BLaER1 (cell line): ENCODE results near the gene PRR29.
"Not testable (repeated sequence)": the region's sequence is repeated elsewhere in the genome, so short reads cannot be mapped to it uniquely, and the experiment has no call there.

Experiments
- H3K27ac ChIP-seq: shearing (Covaris generic); formaldehyde crosslinking; 2 replicates; pipeline ENCODE4 v1.8.1; 2022
- H3K27me3 ChIP-seq: shearing (Covaris generic); formaldehyde crosslinking; 2 replicates; pipeline ENCODE4 v1.8.1; 2022
- H3K36me3 ChIP-seq: shearing (Covaris generic); formaldehyde crosslinking; 2 replicates; pipeline ENCODE4 v1.8.1; 2022
- H3K4me1 ChIP-seq: shearing (Covaris generic); formaldehyde crosslinking; 2 replicates; pipeline ENCODE4 v1.8.1; 2022
- H3K4me2 ChIP-seq: shearing (Covaris generic); formaldehyde crosslinking; 2 replicates; pipeline ENCODE4 v1.8.1; 2022
- H3K4me3 ChIP-seq: shearing (Covaris generic); formaldehyde crosslinking; 2 replicates; pipeline ENCODE4 v1.8.1; 2022
- H3K9ac ChIP-seq: shearing (Covaris generic); formaldehyde crosslinking; 2 replicates; pipeline ENCODE4 v1.8.1; 2022
- H3K9me3 ChIP-seq: shearing (Covaris generic); formaldehyde crosslinking; 2 replicates; pipeline ENCODE4 v1.8.1; 2022
- H4K20me1 ChIP-seq: shearing (Covaris generic); formaldehyde crosslinking; 2 replicates; pipeline ENCODE4 v1.8.1; 2022
- Cebpa-rat ChIP-seq: shearing (Covaris generic); IDR thresholded peaks from 2 replicates; pipeline ENCODE4 v1.8.1; 2022

PRR29 gene

DNA sequence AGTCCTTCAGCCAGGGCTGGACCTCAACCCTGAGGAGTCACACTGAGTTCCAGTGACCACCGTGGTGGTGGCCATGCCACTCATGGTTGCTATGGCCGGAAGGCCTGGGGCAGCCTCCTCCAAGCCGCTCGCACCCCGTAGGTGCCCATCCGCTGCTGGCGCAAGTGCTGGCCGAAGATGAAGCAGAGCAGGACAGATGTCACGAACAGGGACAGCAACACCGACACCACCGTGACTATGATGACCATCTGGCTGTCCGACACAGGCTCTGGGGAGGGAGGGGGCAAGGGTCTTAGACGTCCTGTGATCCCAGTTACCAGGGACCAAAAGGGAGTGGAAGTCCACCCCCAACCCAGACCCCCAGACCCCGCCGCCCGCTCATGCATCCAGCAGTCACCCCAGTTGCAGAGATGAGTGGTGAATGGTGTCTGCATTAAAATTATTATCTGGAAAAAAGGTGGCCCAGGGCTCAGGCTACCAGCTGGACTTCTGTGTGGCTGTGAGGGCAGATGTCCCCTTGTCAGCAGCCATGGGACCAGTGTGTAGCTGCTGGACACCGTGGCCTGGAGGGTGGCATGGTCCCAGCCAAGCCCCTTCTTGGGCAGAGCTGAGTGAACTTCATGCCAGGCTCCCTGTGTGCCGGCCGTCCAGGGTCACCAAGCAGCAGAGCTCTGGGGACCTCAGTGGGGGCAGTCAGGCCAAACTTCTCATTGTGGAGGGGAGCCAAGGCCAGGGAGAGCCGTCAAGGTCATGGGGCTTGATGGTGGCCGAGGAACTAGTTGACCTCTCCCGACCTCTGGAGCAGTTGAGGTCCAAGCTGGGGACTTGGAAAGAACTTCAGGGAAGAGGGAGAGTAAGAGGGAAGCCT is 4.7 kb downstream of the PRR29 start:
- Histone ChIP-seq H3K4me3 (no peak overlapping the region), H3K36me3 (peaks cover 63% of the 10 kb centered on the region), H3K4me1 (peaks cover 97% of the 10 kb centered on the region), H3K9me3 (no peaks in the 10 kb centered on the region), H3K27me3 (no peaks in the 10 kb centered on the region), H4K20me1 (peaks cover 62% of the 10 kb centered on the region), H3K4me2 (peak overlapping the region; percentile 69), H3K27ac (peak overlapping the region; percentile 80), H3K9ac (peak overlapping the region; percentile 63; the same call in 1 of the 2 replicates)
- TF ChIP-seq Cebpa-rat, result no peak

DNA sequence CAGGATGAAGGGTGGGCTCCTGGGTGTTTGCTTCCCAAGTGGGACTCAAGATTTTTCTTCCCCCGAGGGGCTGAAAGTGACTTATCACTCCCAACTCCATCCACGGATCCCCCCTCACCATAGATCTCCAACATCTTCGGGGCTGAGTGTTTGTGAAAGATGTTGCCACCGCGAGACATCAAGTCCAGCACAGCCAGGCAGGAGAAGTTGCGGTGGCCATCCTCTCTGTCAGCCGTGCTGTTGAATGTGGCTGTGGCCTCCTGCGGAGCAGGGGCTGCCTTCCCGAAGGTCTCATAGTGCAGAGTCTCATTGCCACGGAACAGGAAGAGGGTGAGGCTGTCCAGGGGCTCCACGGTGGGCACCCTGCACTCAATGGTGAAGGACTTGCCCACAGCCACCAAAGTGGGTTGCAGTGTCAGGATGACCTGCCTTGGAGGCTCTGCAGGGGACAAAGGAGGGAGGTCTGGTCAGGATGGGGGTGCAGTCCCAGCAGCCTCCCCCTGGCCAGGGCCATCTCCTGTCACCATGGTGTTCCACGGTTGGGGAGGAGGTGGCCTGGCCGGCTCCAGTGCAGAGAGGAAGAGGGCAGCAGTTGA is 5.5 kb downstream of the PRR29 start:
- peaks cover 69% of the 10 kb centered on the region for H4K20me1 ChIP-seq
- TF ChIP-seq Cebpa-rat, result no peak
- H3K9ac ChIP-seq, result no peak overlapping the region
- H3K27me3 ChIP-seq, result no peaks in the 10 kb centered on the region
- peaks cover 100% of the 10 kb centered on the region for H3K4me1 ChIP-seq
- H3K4me3 ChIP-seq, result no peak overlapping the region
- no peaks in the 10 kb centered on the region for H3K9me3 ChIP-seq
- peak overlapping the region; percentile 80 for H3K27ac ChIP-seq
- peak overlapping the region; percentile 91 for H3K4me2 ChIP-seq
- H3K36me3 ChIP-seq, result peaks cover 70% of the 10 kb centered on the region

DNA sequence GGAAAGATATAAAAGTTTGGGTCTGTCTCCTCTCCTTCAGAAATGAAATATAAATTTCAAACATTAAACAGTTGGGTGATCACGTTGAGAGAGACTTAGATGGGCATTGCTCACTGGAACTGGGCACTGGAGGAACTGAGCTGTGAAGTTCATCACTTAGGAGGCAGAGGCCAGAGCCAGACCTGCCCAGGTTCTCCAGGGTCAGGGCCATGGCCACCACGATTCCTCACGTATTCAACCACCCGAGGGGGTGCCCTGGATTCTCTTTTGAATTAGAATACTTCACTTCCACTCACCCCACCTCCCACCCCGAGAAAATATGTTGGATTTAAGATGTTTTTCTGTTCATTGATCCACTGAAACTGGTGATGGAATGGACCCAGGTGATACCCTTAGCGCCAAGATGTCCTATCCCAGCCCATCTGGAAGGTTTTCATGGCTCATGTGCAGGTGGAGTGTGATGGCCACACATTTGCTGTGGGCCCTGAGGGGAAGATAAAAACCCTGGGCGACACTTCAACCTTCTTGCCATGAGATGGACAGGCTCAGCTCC is 6.1 kb downstream of the PRR29 start:
- Histone ChIP-seq H3K4me1 (peaks cover 100% of the 10 kb centered on the region), H3K27me3 (no peaks in the 10 kb centered on the region), H3K9ac (peak overlapping the region; percentile 71), H3K4me2 (peak overlapping the region; percentile 91), H3K36me3 (peaks cover 76% of the 10 kb centered on the region), H4K20me1 (peaks cover 76% of the 10 kb centered on the region), H3K4me3 (peak overlapping the region; percentile 58), H3K9me3 (no peaks in the 10 kb centered on the region), H3K27ac (peak overlapping the region; percentile 80)
- no peak for TF ChIP-seq Cebpa-rat

DNA sequence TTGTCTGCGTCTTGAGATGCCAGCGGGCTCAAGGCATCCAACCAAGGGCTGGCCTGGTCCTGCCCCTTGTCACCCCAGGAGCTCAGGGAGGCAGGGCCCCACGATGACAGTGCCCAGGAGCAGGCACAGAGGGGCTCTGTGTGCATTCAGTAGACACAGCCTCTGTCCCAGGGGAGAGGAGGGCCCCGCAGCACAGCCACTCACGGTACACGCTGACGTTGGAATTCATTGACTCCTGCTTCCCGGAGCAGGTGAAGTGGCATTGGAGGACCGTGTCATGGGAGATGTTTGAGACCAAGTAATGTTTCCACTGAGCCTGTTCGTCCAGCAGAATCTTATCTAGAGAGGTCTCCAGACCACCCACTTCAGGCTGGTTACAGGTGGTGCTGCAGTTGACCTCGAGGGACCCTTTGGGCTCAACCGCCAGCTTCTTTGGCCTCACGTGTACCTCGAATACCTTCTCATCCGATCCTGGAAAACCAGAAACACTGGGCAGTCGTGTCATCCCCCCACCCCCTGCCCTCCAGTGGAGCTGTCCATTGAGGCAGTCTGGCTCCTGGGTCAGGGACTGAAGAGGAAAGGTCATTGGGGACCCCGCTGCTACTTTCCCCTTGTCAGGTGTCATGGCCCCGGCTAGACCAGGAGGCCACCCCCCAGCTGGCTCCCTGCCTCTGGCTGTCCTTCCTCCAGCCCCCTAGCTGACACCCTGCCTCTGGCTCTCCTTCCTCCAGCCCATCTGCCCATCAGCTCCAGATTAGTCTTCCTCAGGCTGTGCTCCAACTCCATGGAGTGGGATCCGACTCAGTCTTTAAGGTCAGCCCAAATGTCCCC is 7.0 kb downstream of the PRR29 start:
- Histone ChIP-seq H3K4me1 (peaks cover 100% of the 10 kb centered on the region), H3K27ac (peak overlapping the region; percentile 80), H3K36me3 (peaks cover 81% of the 10 kb centered on the region), H3K9me3 (no peaks in the 10 kb centered on the region), H3K4me3 (peak overlapping the region; percentile 58), H3K27me3 (no peaks in the 10 kb centered on the region), H4K20me1 (peaks cover 84% of the 10 kb centered on the region), H3K9ac (peak overlapping the region; percentile 71), H3K4me2 (peak overlapping the region; percentile 91)
- no peak for TF ChIP-seq Cebpa-rat

DNA sequence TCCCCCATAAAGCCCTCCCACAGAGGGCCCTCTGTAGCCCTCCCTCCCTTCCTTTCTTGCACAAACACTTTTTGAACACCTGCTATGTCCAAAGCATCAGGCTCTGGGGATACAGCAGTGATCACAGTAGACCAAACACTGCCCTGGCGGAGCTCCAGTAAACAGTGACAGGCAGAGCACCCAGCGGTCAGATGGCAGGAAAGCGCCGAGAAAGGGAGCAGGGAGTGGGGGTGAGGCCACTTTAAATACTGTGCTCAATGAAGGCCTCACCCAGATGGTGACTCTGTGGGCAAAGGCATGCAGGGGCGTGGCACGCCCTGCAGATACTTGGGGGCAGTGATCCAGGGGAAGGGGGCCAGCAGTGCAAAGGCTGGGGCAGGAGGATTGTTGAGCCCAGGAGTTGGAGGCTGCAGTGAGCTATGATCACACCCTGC is 7.6 kb downstream of the PRR29 start:
- H3K9me3 ChIP-seq, result no peaks in the 10 kb centered on the region

DNA sequence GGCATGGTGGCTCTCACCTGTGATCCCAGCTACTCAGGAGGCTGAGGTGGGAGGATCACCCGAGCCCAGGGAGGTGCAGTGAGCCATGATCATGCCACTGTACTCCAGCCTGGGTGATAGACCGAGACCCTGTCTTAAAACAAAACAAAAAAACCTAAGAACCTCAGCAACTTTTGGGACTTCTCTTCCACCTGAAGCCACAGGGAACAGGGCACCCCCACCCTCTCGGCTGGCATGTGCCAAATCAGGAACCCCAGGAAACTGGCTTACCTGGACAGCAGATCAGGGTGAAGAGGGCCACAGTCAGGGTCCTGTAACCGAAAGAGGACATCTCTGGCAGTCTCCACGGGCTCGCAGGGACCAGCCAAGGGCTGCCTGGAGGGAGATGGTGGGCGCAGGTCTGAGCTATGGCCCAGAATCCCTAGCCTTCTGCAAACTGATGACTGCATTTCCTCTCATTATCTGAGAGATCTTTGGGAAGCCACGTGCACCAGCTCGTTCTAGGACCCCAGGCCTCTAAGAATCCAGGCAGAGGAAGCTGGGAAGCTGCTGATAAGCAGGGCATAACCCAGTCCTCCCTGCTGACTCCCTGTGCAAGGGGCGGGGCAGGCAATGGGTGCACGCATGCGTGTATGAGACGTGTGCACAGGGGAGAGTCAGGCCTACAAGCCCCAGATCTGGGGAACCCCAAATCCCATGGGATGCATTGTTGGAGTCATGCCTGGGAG is 8.4 kb downstream of the PRR29 start:
- TF ChIP-seq Cebpa-rat, result no peak
- Histone ChIP-seq H3K36me3 (peaks cover 83% of the 10 kb centered on the region), H4K20me1 (peaks cover 95% of the 10 kb centered on the region), H3K27ac (peak overlapping the region; percentile 80), H3K4me2 (peak overlapping the region; percentile 91), H3K4me1 (peaks cover 100% of the 10 kb centered on the region), H3K9ac (peak overlapping the region; percentile 71), H3K27me3 (no peaks in the 10 kb centered on the region), H3K9me3 (no peaks in the 10 kb centered on the region), H3K4me3 (peak overlapping the region; percentile 58)

More for the DNA sequence above, 7.6 kb downstream of the PRR29 start:
- Histone ChIP-seq H3K9ac (peak overlapping the region; percentile 71), H3K36me3 (peaks cover 83% of the 10 kb centered on the region), H3K27me3 (no peaks in the 10 kb centered on the region), H3K27ac (peak overlapping the region; percentile 80), H3K4me3 (peak overlapping the region; percentile 58), H3K4me1 (peaks cover 100% of the 10 kb centered on the region), H3K4me2 (peak overlapping the region; percentile 91), H4K20me1 (peaks cover 87% of the 10 kb centered on the region)
- TF ChIP-seq Cebpa-rat, result no peak

DNA sequence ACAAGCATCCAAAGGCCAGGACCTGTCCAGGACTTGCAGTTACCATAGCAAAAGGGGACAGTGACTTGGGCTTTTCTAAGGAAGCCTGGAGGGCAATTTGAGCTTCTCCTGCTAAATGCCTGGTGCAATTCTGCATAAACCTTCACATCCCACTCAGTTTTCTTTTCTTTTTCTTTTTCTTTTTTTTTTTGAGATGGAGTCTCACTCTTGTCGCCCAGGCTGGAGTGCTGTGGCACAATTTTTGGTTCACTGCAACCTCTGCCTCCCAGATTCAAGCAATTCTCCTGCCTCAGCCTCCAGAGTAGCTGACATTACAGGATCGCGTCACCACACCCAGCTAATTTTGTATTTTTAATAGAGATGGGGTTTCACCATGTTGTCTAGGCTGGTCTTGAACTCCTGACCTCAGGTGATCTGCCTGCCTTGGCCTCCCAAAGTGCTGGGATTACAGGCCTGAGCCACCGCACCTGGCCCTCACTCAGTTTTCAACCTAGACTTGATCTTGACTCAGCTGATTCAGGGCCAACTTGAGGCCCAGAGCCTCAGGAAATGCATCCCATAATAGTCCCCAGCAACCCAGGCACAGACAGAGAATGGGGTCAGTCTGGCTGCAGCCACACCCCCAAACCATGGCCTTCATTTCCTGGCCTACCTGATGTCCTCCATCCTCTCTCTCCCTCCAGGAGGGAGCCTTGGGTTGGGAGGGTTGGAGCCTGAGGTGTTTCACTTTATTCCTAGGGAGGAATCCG is 9.1 kb downstream of the PRR29 start:
- Histone ChIP-seq H3K4me2 (peak overlapping the region; percentile 91), H3K4me1 (peaks cover 98% of the 10 kb centered on the region), H3K36me3 (peaks cover 83% of the 10 kb centered on the region), H3K9ac (peak overlapping the region; percentile 71), H4K20me1 (peaks cover 96% of the 10 kb centered on the region), H3K4me3 (peak overlapping the region; percentile 58), H3K27ac (peak overlapping the region; percentile 80)
- not testable (repeated sequence) for H3K9me3 ChIP-seq, H3K27me3 ChIP-seq

DNA sequence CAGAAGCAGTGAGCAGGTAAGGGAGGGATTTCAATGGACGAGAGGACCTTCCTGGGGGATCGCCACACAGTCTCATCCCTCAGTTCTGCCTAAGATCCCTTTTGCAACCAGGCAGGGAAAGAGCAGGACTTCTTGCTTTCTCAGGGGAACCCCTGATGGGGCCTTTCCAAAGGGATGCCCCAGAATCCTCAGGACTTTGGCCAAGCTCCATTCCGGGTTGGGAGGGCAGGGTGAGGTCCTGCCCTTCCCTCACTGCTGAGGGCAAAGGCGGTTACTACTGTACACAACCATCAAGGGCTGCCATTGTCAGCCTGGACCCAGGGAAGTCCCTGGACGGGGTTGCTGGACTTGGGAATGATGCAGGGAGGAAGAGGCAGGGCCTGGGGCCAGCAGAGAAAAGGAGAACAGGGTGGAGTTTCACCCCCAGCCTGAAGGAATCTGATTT is 9.7 kb downstream of the PRR29 start:
- Histone ChIP-seq H3K4me2 (peak overlapping the region; percentile 91), H3K36me3 (peaks cover 83% of the 10 kb centered on the region), H3K9me3 (0 out of 2 replicates have a peak, but pooled peaks cover under 1% of the 10 kb centered on the region), H3K27me3 (no peaks in the 10 kb centered on the region), H3K9ac (peak overlapping the region; percentile 55), H3K4me1 (peaks cover 93% of the 10 kb centered on the region), H3K27ac (peak overlapping the region; percentile 80), H4K20me1 (peaks cover 97% of the 10 kb centered on the region), H3K4me3 (no peak overlapping the region; the same call in 1 of the 2 replicates)
- no peak for TF ChIP-seq Cebpa-rat
